AG04449 (cell line): ENCODE data around the gene PER3.

Experiments
- CTCF ChIA-PET: fragments of 350-600 bp; formaldehyde crosslinking; extraction: SDS; loops from one replicate; lab custom pipeline; 2021; ENCODE audit warnings: antibody characterized with exemption; lab: Yijun Ruan, JAX
- POLR2A ChIA-PET: fragments of 400-600, 350-600 bp; formaldehyde crosslinking; extraction: SDS; loops from one replicate; lab custom pipeline; 2020; ENCODE audit warnings: antibody characterized with exemption, inconsistent platforms; lab: Yijun Ruan, JAX
- DNase-seq: peaks from one replicate; pipeline ENCODE4 v3.0.0-alpha.2; 2010; ENCODE audit warnings: low read depth, low spot score
- H3K4me3 ChIP-seq: 2 replicates; pipeline ENCODE4 v1.5.1; 2011; ENCODE audit warnings: low read depth, mild to moderate bottlenecking, control low read depth, low read length
- CTCF ChIP-seq: IDR thresholded peaks from one replicate; pipeline ENCODE4 v1.5.1; 2011; ENCODE audit warnings: mild to moderate bottlenecking, moderate library complexity, low read length, control low read depth, inconsistent platforms; ENCODE audit not compliant: insufficient read depth; ENCODE audit errors: missing control alignments

Gene PER3

GRCh38 chr1:7862211-7863060, 78.3 kb downstream of the PER3 start:
- TF ChIP-seq CTCF: no peak
- POLR2A ChIA-PET: no interaction called here
- no peak overlapping the region for H3K4me3 ChIP-seq
- DNase-seq: no peak
- CTCF ChIA-PET: no interaction called here

DNA sequence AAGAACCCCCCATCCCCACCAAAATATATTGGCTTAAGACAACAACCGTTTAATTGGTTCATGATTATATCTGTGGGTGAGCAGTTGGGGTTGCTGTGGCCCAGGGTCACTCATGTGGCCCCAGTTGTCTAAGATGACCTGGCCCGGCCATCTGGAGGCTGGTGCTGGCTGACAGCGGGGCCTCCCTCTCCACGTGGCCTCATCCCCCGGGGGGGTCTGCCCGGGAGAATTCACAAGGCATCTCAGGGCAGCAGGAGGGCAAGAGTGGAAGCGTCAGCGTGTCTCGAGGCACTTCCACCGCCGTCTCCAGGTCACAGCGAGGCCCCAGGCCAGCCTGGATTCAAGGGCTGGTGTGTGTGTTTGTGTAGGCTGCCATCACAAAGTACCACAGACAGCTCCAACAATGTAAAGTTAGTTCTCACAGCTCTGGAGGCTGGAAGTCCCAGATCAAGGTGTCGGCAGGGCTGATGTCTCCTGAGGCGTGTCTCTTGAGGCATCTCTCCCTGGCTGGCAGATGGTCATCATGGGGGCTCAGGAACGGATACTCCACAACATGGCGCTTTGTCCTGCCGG, 79.8 kb downstream of the PER3 start:
- H3K4me3 ChIP-seq: no peak overlapping the region
- no peak for DNase-seq
- POLR2A ChIA-PET: no interaction called here
- no peak for TF ChIP-seq CTCF
- CTCF ChIA-PET: no interaction called here

GRCh38 chr1:7865978-7866377, 81.9 kb downstream of the PER3 start:
- no peak for TF ChIP-seq CTCF
- ChIA-PET CTCF (interaction anchor here (0.9 kb wide), 1 partner anchor 38 kb away, joined by 3 read pairs; no protein-coding TSS in a partner anchor), POLR2A (no interaction called here)
- H3K4me3 ChIP-seq: no peak overlapping the region
- DNase-seq: no peak

DNA sequence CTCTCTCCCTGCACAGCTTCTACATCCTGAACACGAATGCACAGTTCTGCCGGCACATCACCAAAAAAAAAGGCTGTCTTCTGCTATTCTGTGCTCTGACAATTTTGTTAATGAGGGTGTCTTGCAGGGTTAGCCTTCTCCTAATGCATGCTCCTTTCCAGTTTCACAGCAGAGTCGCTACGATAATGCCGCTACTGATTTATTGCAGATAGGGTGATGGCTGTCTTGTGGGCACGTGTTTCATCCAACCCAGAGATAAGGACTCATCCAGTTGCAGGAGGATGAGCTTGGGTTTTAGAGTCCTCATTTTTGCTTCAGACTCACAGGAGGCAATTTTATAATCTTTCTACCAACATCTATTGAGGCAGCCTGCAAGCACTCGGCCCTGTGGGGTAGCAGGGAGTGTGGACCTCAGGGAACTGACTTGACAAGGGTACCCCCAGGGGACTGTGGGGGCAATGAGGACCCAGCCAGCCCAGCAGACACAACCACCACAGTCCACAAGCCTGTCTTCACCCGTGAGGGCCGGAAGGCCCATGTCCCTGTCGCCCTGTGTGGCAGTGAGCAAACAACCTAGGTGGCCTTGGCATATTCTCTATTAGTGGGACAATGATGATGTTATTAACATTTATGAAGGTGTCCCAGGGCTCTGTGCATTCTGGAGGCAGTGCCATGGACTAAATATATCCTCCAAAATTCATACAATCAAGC, 84.1 kb downstream of the PER3 start:
- ChIA-PET POLR2A (no interaction called here), CTCF (no interaction called here)
- no peak for TF ChIP-seq CTCF
- H3K4me3 ChIP-seq: no peak overlapping the region
- no peak for DNase-seq

- no peak for TF ChIP-seq CTCF
- no peak for DNase-seq
- H3K4me3 ChIP-seq: no peak overlapping the region
- ChIA-PET CTCF (no interaction called here), POLR2A (no interaction called here)
These were observed 85.2 kb downstream of the PER3 start for GRCh38 chr1:7869136-7869920.
